ENCODE results near the gene APH1B.

DNA sequence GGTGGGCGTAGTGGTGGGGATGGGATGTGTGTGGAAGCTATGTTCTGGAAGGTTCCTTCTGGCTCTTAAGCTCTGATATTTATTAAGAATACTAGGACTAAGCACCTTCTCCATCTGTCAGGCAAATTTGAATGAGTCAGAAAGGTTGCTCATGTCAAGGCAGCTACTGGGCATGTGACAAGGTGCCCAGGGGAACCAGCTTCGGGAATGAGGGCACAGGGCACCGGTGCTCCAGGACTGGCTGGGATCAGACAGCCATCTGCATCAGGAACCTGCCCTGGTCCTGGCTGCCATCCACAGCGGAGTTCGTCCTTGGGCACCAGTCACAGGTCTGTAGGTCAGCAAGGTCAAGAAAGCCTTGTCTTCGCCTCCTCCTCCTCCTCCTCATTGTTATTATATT lies 71.8 kb downstream of the APH1B start:
- TF ChIP-seq, protein P1, sequence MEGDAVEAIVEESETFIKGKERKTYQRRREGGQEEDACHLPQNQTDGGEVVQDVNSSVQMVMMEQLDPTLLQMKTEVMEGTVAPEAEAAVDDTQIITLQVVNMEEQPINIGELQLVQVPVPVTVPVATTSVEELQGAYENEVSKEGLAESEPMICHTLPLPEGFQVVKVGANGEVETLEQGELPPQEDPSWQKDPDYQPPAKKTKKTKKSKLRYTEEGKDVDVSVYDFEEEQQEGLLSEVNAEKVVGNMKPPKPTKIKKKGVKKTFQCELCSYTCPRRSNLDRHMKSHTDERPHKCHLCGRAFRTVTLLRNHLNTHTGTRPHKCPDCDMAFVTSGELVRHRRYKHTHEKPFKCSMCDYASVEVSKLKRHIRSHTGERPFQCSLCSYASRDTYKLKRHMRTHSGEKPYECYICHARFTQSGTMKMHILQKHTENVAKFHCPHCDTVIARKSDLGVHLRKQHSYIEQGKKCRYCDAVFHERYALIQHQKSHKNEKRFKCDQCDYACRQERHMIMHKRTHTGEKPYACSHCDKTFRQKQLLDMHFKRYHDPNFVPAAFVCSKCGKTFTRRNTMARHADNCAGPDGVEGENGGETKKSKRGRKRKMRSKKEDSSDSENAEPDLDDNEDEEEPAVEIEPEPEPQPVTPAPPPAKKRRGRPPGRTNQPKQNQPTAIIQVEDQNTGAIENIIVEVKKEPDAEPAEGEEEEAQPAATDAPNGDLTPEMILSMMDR (IDR thresholded peaks at IDR 0.05): no peak
- TF ChIP-seq POLR2A (IDR thresholded peaks at IDR 0.05): no peak

Data from thyroid gland (tissue), 4 donors.